ENCODE data around the gene JMJD4. TPM values are rescaled to one million over a fixed set of nuclear protein-coding genes. Genes with fewer than 3 reads are reported as not detected.

JMJD4 gene
- total and polyA plus RNA-seq, 11 donors, result 7.8 to 14.1 (median 11.5) TPM

GRCh38 chr1:227756172-227756959, 21.3 kb upstream of the JMJD4 start:
- H3K4me1 ChIP-seq, result peaks cover 0 to 76% (median 38%) of the 10 kb centered on the region in 12 donors
- no peak for ATAC-seq
- TF ChIP-seq CTCF (IDR thresholded peaks at IDR 0.05) (no peak), POLR2A (IDR thresholded peaks at IDR 0.05) (no peak)
- no peak overlapping the region for H3K4me3 ChIP-seq
- DNase-seq, result peak in 1 of 5 donors; percentile 50
- H3K27ac ChIP-seq, result peak overlapping the region in 10 of 12 donors; percentile 27 to 90 (median 71)
- H3K27me3 ChIP-seq, result no peaks in the 10 kb centered on the region
- intact Hi-C loops (cut with DNase I), result no loop called here
- H3K36me3 ChIP-seq, result peaks cover 0 to 39% (median 24%) of the 10 kb centered on the region in 9 donors
- H3K9me3 ChIP-seq, result no peaks in the 10 kb centered on the region
- 45 to 73% (median 65%) methylated on average over 11 to 13 of the region's 13 CpGs for WGBS, 4 donors

- Histone ChIP-seq H3K4me3 (no peak overlapping the region), H3K27me3 (no peaks in the 10 kb centered on the region), H3K27ac (peak overlapping the region in 8 of 12 donors; percentile 59 to 86 (median 76)), H3K4me1 (peaks cover 0 to 84% (median 45%) of the 10 kb centered on the region in 12 donors), H3K36me3 (peaks cover 0 to 38% (median 15%) of the 10 kb centered on the region in 9 donors), H3K9me3 (no peaks in the 10 kb centered on the region)
- TF ChIP-seq CTCF (IDR thresholded peaks at IDR 0.05) (no peak), POLR2A (IDR thresholded peaks at IDR 0.05) (no peak)
- intact Hi-C loops (cut with DNase I), result no loop called here
- 96 to 98% (median 97%) methylated on average over 4 of the region's 4 CpGs for WGBS, 4 donors
- no peak for ATAC-seq
- DNase-seq, result no peak
Measured at GRCh38 chr1:227754958-227755357, 19.9 kb upstream of the JMJD4 start.

- no peaks in the 10 kb centered on the region for H3K9me3 ChIP-seq
- intact Hi-C loops (cut with DNase I), result no loop called here
- H3K27me3 ChIP-seq, result no peaks in the 10 kb centered on the region
- no peak for TF ChIP-seq POLR2A (IDR thresholded peaks at IDR 0.05)
- H3K27ac ChIP-seq, result peak overlapping the region in 10 of 12 donors; percentile 30 to 86 (median 72)
- H3K36me3 ChIP-seq, result peaks cover 0 to 34% (median 8%) of the 10 kb centered on the region in 9 donors
- ATAC-seq, result peak; percentile 65 to 73 (median 69)
- peaks cover 0 to 87% (median 51%) of the 10 kb centered on the region in 12 donors for H3K4me1 ChIP-seq
- peak; percentile 68 to 84 (median 70) for DNase-seq
- no peak overlapping the region for H3K4me3 ChIP-seq
- WGBS, 4 donors, result 37 to 48% (median 45%) methylated on average over 6 to 7 of the region's 7 CpGs
Measured at GRCh38 chr1:227753999-227754711, 19.1 kb upstream of the JMJD4 start.

DNA sequence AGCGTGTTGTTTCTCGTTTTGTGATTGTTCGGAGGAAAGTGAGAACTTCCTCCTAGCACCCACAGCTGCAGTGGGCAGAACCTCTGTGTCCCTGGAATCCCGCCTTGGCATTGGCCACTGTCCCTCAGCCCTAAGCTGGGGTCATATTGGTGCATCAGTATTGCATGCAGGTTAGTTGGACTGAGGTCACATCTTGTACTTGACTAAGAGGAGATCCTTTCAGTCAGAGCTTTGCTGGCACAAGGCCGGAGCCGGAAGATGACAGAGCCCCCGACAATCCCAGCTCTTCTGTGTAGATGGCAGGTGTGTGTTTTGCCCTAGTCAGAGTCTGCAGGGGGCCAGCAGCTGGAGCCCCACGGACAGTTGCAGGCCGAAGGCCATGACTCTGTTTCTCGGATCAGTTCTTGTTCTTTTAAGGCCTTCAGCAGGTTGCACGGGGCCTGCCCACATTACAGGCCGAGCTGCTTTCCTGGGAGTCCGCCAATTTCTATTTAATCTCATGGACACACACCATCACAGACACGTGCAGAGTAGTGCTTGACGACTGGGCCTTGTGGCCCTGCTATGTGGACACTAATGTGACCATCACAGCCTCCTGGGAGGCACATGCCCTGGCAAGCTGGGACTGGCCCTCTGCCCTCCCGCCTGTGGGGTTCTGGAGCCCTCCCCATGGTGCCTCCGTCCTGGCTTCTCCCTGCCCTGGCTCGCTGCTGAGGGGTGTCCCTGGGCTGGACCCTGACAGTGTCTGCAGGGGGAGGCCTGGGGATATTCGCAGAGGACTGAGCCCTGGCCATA, 15.0 kb upstream of the JMJD4 start:
- DNase-seq, result peak; percentile 55 to 71 (median 65)
- peak; percentile 60 to 77 (median 64) for ATAC-seq
- H3K4me1 ChIP-seq, result peaks cover 0 to 86% (median 45%) of the 10 kb centered on the region in 12 donors

More for the DNA sequence above, 15.0 kb upstream of the JMJD4 start:
- WGBS, 4 donors, result 62 to 73% (median 66%) methylated on average over 17 to 19 of the region's 19 CpGs
- TF ChIP-seq CTCF (IDR thresholded peaks at IDR 0.05) (no peak), POLR2A (IDR thresholded peaks at IDR 0.05) (no peak)
- no peaks in the 10 kb centered on the region for H3K27me3 ChIP-seq
- peaks cover 0 to 40% (median 17%) of the 10 kb centered on the region in 9 donors for H3K36me3 ChIP-seq
- H3K27ac ChIP-seq, result peak overlapping the region in 11 of 12 donors; percentile 37 to 99 (median 83)
- H3K9me3 ChIP-seq, result no peaks in the 10 kb centered on the region
- intact Hi-C loops (cut with DNase I), result loop anchor here in 1 of 10 donors (10.0 kb wide), 1 partner anchor 325 kb away; no protein-coding TSS in a partner anchor
- no peak overlapping the region for H3K4me3 ChIP-seq

All from heart left ventricle (tissue), 16 donors.